ENCODE data around the gene CCDC88C.

DNA sequence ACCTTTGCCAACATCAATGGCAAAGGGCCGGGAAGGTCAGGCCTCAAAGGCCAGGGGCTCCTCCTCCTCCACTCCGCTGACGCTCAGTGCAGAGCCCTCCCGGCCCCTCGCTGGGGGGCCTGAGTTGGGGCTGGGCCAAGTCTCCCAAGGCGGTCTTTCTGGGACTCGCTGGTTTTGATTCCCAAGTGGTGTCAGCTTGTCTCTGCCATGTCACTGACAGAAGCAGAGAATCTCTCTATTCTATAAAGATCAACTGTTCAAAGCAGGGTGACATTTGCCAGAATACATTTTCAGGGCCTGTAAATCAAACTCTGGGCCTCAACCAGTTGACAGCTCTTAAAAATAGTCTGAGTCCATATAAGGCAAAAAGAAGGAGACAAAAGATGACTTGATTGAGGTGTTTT is 75.9 kb downstream of the CCDC88C start:
- TF ChIP-seq POLR2A (IDR thresholded peaks at IDR 0.05): no peak
- TF ChIP-seq, protein P1, sequence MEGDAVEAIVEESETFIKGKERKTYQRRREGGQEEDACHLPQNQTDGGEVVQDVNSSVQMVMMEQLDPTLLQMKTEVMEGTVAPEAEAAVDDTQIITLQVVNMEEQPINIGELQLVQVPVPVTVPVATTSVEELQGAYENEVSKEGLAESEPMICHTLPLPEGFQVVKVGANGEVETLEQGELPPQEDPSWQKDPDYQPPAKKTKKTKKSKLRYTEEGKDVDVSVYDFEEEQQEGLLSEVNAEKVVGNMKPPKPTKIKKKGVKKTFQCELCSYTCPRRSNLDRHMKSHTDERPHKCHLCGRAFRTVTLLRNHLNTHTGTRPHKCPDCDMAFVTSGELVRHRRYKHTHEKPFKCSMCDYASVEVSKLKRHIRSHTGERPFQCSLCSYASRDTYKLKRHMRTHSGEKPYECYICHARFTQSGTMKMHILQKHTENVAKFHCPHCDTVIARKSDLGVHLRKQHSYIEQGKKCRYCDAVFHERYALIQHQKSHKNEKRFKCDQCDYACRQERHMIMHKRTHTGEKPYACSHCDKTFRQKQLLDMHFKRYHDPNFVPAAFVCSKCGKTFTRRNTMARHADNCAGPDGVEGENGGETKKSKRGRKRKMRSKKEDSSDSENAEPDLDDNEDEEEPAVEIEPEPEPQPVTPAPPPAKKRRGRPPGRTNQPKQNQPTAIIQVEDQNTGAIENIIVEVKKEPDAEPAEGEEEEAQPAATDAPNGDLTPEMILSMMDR (IDR thresholded peaks at IDR 0.05): no peak
